Measurements from ENCODE around the gene GPR162.

Gene GPR162

GRCh38 chr12:6788972-6789924, 32.4 kb upstream of the GPR162 start, which contains the start of gene CD4:
Gene CD4, plus strand, starts transcription at chr12:6789528. Its CDS starts 10,611 bp downstream, at chr12:6800139.
- no peaks in the 10 kb centered on the region for H3K9me2 ChIP-seq (ENCODE audit: low read depth, low read length)
- H3K79me2 ChIP-seq (ENCODE audit: insufficient read depth, low read length), result no peaks in the 10 kb centered on the region
- H3K4me2 ChIP-seq (ENCODE audit: low read length), result no peak within 1 kb of the TSS
- H3K4me3 ChIP-seq (ENCODE audit: low read depth, low read length, poor library complexity, severe bottlenecking), result no peak within 1 kb of the TSS
- H3K9ac ChIP-seq (ENCODE audit: low read length), result no peak within 1 kb of the TSS
- H3F3A ChIP-seq (ENCODE audit: insufficient read depth, low read length), result no peaks in the 10 kb centered on the region
- H3K36me3 ChIP-seq (ENCODE audit: insufficient read depth, low read length), result no peaks in the 10 kb centered on the region
- H3K9me3 ChIP-seq (ENCODE audit: low read length), result no peaks in the 10 kb centered on the region
- H2AFZ ChIP-seq (ENCODE audit: low read length), result no peak within 1 kb of the TSS
- no peak for TF ChIP-seq CTCF (IDR thresholded peaks at IDR 0.05; ENCODE audit: low read length)
- TF ChIP-seq EZH2 (IDR thresholded peaks at IDR 0.05; ENCODE audit: borderline replicate concordance, low read length), result no peak
- no peaks in the 10 kb centered on the region for H3K4me1 ChIP-seq (ENCODE audit: insufficient read depth, low read length, severe bottlenecking)
- no peaks in the 10 kb centered on the region for H4K20me1 ChIP-seq (ENCODE audit: insufficient read depth, low read length)
- H3K27me3 ChIP-seq (ENCODE audit: insufficient read depth, low read length), result peaks cover 3% of the 10 kb centered on the region; the same call in 1 of the 2 replicates
- H3K27ac ChIP-seq (ENCODE audit: low read depth, low read length, poor library complexity, severe bottlenecking), result no peak within 1 kb of the TSS

GRCh38 chr12:6790496-6791150, 31.0 kb upstream of the GPR162 start:
- H3K4me2 ChIP-seq (ENCODE audit: low read length), result no peak overlapping the region
- no peak overlapping the region for H3K4me3 ChIP-seq (ENCODE audit: low read depth, low read length, poor library complexity, severe bottlenecking)
- H4K20me1 ChIP-seq (ENCODE audit: insufficient read depth, low read length), result no peaks in the 10 kb centered on the region
- no peaks in the 10 kb centered on the region for H3K9me3 ChIP-seq (ENCODE audit: low read length)
- no peak overlapping the region for H3K27ac ChIP-seq (ENCODE audit: low read depth, low read length, poor library complexity, severe bottlenecking)
- H3F3A ChIP-seq (ENCODE audit: insufficient read depth, low read length), result no peaks in the 10 kb centered on the region
- H3K36me3 ChIP-seq (ENCODE audit: insufficient read depth, low read length), result no peaks in the 10 kb centered on the region
- H2AFZ ChIP-seq (ENCODE audit: low read length), result no peak overlapping the region
- no peak overlapping the region for H3K9ac ChIP-seq (ENCODE audit: low read length)
- peaks cover 5% of the 10 kb centered on the region for H3K27me3 ChIP-seq (ENCODE audit: insufficient read depth, low read length)
- H3K79me2 ChIP-seq (ENCODE audit: insufficient read depth, low read length), result no peaks in the 10 kb centered on the region
- H3K9me2 ChIP-seq (ENCODE audit: low read depth, low read length), result no peaks in the 10 kb centered on the region
- TF ChIP-seq CTCF (IDR thresholded peaks at IDR 0.05; ENCODE audit: low read length) (no peak), EZH2 (IDR thresholded peaks at IDR 0.05; ENCODE audit: borderline replicate concordance, low read length) (no peak)
- no peaks in the 10 kb centered on the region for H3K4me1 ChIP-seq (ENCODE audit: insufficient read depth, low read length, severe bottlenecking)

GRCh38 chr12:6791931-6792520, 29.6 kb upstream of the GPR162 start:
- H3K27me3 ChIP-seq (ENCODE audit: insufficient read depth, low read length), result peaks cover 12% of the 10 kb centered on the region
- H2AFZ ChIP-seq (ENCODE audit: low read length), result no peak overlapping the region
- H3F3A ChIP-seq (ENCODE audit: insufficient read depth, low read length), result no peaks in the 10 kb centered on the region

More at GRCh38 chr12:6791931-6792520, 29.6 kb upstream of the GPR162 start:
- Histone ChIP-seq H3K4me1 (ENCODE audit: insufficient read depth, low read length, severe bottlenecking) (no peaks in the 10 kb centered on the region), H3K4me2 (ENCODE audit: low read length) (no peak overlapping the region), H4K20me1 (ENCODE audit: insufficient read depth, low read length) (no peaks in the 10 kb centered on the region), H3K79me2 (ENCODE audit: insufficient read depth, low read length) (no peaks in the 10 kb centered on the region), H3K9ac (ENCODE audit: low read length) (no peak overlapping the region), H3K4me3 (ENCODE audit: low read depth, low read length, poor library complexity, severe bottlenecking) (no peak overlapping the region), H3K36me3 (ENCODE audit: insufficient read depth, low read length) (no peaks in the 10 kb centered on the region), H3K27ac (ENCODE audit: low read depth, low read length, poor library complexity, severe bottlenecking) (no peak overlapping the region), H3K9me3 (ENCODE audit: low read length) (no peaks in the 10 kb centered on the region), H3K9me2 (ENCODE audit: low read depth, low read length) (no peaks in the 10 kb centered on the region)
- no peak for TF ChIP-seq EZH2 (IDR thresholded peaks at IDR 0.05; ENCODE audit: borderline replicate concordance, low read length)
- no peak for TF ChIP-seq CTCF (IDR thresholded peaks at IDR 0.05; ENCODE audit: low read length)

All from OCI-LY1 (cell line).